GM12891 (cell line): ENCODE results near the gene GRAP.
"Not testable (repeated sequence)": the region's sequence is repeated elsewhere in the genome, so short reads cannot be mapped to it uniquely, and the experiment has no call there.

Source experiments
- DNase-seq: peaks from one replicate; pipeline ENCODE4 v3.0.0; 2011; ENCODE audit warnings: low spot score; ENCODE audit not compliant: insufficient read length
- FAIRE-seq: peaks from 2 replicates; lab custom pipeline; 2011; peaks lifted over from hg19 to GRCh38; lab: Jason Lieb, UNC
- PAX5 ChIP-seq: IDR thresholded peaks from 2 replicates; pipeline ENCODE4 v1.6.1; 2011; ENCODE audit warnings: low read length, moderate library complexity, mild to moderate bottlenecking; ENCODE audit not compliant: insufficient read depth, severe bottlenecking
- POLR2A ChIP-seq: IDR thresholded peaks from 2 replicates; pipeline ENCODE4 v1.6.1; 2011; ENCODE audit warnings: low read depth, low read length, control low read depth
- POLR2AphosphoS5 ChIP-seq: IDR thresholded peaks from 2 replicates; pipeline ENCODE4 v1.6.1; 2011; ENCODE audit warnings: low read depth, low read length, control low read depth
- POU2F2 ChIP-seq: IDR thresholded peaks from 2 replicates; pipeline ENCODE4 v1.6.1; 2011; ENCODE audit warnings: low read depth, mild to moderate bottlenecking, control low read depth, low read length, moderate library complexity
- SPI1 ChIP-seq: IDR thresholded peaks from 2 replicates; pipeline ENCODE4 v1.6.1; 2011; ENCODE audit warnings: low read depth, low read length, control low read depth
- TAF1 ChIP-seq: IDR thresholded peaks from 2 replicates; pipeline ENCODE4 v1.6.1; 2011; ENCODE audit warnings: low read depth, low read length, control low read depth

The GRAP gene

GRCh38 chr17:19024101-19025078 is 22.4 kb downstream of the GRAP start:
- DNase-seq (no peak), FAIRE-seq (peak; percentile 35)
- TF ChIP-seq SPI1 (no peak), PAX5 (no peak), POU2F2 (no peak), POLR2A (no peak), TAF1 (no peak), POLR2AphosphoS5 (no peak)

DNA sequence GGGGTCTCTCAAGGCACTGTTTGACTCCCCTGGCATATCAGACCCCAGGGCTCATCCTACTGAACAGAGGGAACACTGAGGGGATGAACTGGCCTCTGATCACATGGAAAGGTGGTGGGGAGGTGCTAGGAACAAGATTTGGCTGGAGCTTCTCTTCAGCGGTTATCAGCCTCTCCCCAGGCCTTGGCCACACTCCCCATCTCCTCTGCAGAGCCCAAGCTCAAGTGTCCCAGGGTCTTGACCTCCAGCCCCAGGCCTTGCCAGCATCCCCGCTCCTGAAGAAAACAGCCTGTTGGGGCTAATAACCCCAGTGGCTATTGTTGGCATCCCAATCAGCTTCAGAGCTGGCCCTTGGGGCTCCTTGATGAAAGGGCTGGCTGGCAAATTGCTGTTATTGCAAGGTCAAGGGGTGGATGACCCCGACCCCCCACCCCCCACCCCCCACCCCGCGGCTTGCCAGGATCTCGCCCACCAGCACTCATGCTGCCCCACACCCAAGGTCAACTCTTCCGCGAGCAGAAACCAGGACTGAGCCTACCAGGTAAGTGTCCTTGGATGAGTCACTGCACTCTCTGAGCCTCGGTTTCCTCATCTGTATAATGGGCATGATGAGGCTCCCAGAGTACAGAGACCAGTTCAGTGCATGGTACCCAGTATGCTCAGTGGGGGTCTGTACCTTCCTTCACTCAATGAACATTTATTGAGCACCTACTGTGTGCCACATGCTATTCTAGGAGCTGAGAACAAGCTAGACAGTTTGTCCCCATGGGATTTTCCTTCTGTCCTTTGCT is 23.4 kb downstream of the GRAP start:
- no peak for FAIRE-seq
- no peak for DNase-seq
- TF ChIP-seq POLR2A (no peak; the same call in 1 of the 2 replicates), SPI1 (no peak), POU2F2 (no peak), PAX5 (no peak), TAF1 (no peak), POLR2AphosphoS5 (no peak)

DNA sequence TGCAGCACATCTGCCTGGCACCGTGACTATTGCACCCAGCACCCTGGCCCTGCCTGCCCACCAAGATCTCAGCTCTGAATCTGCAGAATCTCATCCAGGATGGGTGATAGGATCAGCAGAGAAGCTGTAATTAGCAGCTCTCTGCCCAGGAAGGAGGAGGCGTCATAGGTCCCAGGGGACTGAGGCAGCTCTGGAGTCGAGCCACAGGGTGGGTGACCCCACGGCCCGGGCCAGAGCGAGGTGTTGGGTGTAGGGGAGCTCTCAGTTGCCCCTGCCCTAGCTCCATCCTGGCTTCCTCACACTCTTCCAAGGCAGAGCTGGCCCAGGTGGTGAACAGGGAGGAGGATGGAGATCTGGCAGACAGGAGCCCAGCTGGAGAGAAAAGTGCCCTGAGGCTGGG is 24.0 kb downstream of the GRAP start:
- FAIRE-seq (no peak), DNase-seq (no peak)
- TF ChIP-seq SPI1 (no peak), TAF1 (no peak), POLR2A (no peak; the same call in 1 of the 2 replicates), POLR2AphosphoS5 (no peak), PAX5 (no peak), POU2F2 (no peak)

GRCh38 chr17:19022128-19022527 is 24.6 kb downstream of the GRAP start:
- DNase-seq (no peak), FAIRE-seq (no peak)
- TF ChIP-seq SPI1 (no peak), PAX5 (no peak), TAF1 (no peak), POU2F2 (no peak), POLR2A (no peak), POLR2AphosphoS5 (no peak)

- TF ChIP-seq POU2F2 (no peak), SPI1 (no peak), POLR2A (no peak), PAX5 (no peak), POLR2AphosphoS5 (no peak), TAF1 (no peak)
- no peak for DNase-seq
- FAIRE-seq: peak; percentile 78
Measured at GRCh38 chr17:19021622-19022083, 25.1 kb downstream of the GRAP start.

DNA sequence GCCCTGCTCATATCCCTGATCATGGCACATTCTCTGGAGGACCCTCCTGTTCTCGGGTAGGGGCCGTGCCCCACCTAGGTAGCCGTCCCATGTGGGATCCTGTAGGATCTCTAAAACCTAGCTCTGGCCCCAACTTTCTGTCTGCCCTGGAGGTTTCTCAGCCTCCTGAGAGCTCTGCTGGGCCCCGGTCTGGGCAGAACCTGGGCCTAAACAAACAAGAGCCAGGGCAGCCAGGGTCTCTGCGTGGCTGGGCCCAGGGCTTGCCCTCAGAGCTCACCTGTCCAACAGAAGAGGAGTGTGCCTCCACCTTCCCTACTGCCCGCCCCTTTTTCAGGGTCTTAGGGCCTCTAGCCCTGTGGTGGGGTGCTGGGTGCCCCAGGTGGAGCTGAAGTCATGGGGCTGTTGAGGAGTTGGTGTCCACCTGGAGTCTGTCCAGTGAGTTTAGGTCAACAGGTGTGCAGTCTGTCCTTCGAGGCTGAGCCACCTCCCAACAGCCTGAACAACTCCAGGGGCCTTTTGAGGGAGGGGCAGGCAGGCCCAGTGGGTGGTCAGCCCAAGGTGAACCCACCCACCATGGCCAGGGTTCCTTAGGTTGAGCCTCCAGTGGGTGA is 25.6 kb downstream of the GRAP start:
- FAIRE-seq: peak; percentile 9
- DNase-seq: not testable (repeated sequence)

DNA sequence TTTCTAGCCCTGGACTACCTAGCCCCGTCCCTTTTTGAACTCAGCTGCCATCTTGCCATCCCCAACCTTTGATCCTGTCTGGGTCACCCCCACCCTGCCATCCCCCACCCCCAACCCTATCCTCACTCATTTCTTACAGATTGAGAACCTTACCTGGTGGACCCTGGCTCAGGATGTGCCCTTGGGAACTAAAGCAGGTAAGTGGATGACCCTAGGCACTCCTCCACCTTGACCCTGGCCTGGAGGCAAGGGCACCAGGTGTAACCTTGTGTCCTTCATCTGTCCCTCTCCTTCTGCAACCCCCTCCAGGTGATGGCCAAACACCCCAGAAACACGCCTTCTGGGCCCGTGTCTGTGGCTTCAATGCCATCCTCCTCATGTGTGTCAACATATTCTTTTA is 26.7 kb downstream of the GRAP start:
- FAIRE-seq (no peak), DNase-seq (no peak)

GRCh38 chr17:19019041-19019941 is 27.5 kb downstream of the GRAP start:
- FAIRE-seq: no peak
- no peak for DNase-seq
- TF ChIP-seq POU2F2 (no peak), POLR2A (peak; percentile 26; the same call in 1 of the 2 replicates), POLR2AphosphoS5 (peak; percentile 57; the same call in 1 of the 2 replicates)

More for the DNA sequence above, 26.7 kb downstream of the GRAP start:
- no peak for TF ChIP-seq POU2F2
- TF ChIP-seq POLR2A: no peak
- TF ChIP-seq SPI1: no peak

DNA sequence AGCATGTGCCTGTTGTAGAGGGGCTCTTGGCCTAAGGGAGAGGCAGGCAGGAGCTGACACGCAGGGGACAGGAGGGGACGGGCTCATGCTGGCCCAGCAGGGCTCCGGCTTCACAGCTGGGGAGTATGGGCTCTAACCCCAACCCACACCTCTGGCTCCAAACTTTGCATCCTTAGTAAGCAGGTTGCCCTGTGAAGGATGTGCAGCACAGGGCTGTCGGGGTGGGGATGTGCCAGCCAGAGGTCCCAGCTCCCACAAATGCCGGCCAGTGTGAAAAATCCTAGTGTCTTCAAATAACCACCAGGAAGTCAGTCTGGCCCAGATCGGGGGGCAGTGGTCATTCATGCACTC is 28.2 kb downstream of the GRAP start:
- DNase-seq: no peak
- FAIRE-seq: no peak
- 0 out of 2 replicates have a peak, but pooled peaks have one; percentile 20 for TF ChIP-seq POLR2AphosphoS5
- TF ChIP-seq POU2F2: no peak
- no peak for TF ChIP-seq SPI1
